ENCODE results near the gene DOCK2.
A peak's percentile ranks its signal among the peaks of the same experiment; 100 is the strongest.

The DOCK2 gene

DNA sequence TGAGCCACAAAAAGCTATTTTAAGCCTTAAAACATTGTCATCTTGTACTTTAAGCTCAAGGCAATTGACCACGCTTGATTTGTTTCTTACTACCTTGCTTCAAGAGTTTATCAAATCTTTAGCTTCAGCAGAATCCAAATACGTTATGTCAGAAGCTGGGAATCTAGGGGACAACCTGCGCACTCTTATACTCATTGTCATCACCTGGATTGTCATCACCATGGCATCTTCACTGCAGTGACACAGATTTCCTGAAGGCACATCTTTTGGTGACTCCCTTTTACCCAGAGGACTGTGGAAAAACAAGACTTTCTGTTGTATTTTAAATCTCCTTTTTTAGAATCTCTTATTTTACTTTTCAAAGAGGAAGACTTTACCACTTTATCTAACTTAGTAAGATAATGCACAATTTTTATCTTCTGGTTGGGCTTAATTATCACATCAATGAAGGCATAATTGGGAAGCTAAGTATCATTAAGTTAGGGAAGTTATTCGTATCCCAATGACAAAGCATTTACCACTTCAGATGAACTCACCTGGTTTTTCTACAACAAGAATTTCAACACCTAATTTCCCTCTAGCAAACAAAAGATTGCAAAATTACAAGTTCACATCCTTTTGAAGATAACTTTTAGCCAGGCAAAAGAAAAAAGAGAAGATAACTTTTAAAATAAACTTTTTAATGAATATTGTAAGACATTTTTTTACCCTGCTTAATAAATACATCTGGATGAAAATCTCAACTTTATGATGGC, 162.0 kb downstream of the DOCK2 start (continued):
- TF ChIP-seq ZNF692 (tag by site-specific recombination; IDR thresholded peaks at IDR 0.05) (no peak), ZNF792 (tag by site-specific recombination; IDR thresholded peaks at IDR 0.05) (no peak), RBAK (tag by site-specific recombination; IDR thresholded peaks at IDR 0.05) (no peak), PRDM6 (tag by site-specific recombination; IDR thresholded peaks at IDR 0.05) (no peak)
- TF ChIP-seq, protein P1, sequence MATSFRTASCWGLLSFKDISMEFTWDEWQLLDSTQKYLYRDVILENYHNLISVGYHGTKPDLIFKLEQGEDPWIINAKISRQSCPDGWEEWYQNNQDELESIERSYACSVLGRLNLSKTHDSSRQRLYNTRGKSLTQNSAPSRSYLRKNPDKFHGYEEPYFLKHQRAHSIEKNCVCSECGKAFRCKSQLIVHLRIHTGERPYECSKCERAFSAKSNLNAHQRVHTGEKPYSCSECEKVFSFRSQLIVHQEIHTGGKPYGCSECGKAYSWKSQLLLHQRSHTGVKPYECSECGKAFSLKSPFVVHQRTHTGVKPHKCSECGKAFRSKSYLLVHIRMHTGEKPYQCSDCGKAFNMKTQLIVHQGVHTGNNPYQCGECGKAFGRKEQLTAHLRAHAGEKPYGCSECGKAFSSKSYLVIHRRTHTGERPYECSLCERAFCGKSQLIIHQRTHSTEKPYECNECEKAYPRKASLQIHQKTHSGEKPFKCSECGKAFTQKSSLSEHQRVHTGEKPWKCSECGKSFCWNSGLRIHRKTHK (tag by site-specific recombination; IDR thresholded peaks at IDR 0.05): no peak

- ChIA-PET CTCF (interaction anchor here (1.6 kb wide), 1 partner anchor 179 kb away, joined by 4 read pairs; the partner anchor contains the start of gene INSYN2B), POLR2A (no interaction called here)
- peak; percentile 74 for TF ChIP-seq ZFHX2 (tag by site-specific recombination; conservative IDR thresholded peaks at IDR 0.05)
- no peak for TF ChIP-seq ZNF777 (tag by site-specific recombination; IDR thresholded peaks at IDR 0.05; ENCODE audit: borderline replicate concordance)
- TF ChIP-seq EGR2 (tag by site-specific recombination; IDR thresholded peaks at IDR 0.05; ENCODE audit: low read depth): peak; percentile 79
- no peak for TF ChIP-seq ZBTB20 (tag by site-specific recombination; IDR thresholded peaks at IDR 0.05)
- TF ChIP-seq GFI1B (tag by site-specific recombination; IDR thresholded peaks at IDR 0.05): no peak
- TF ChIP-seq SCRT2 (tag by site-specific recombination; IDR thresholded peaks at IDR 0.05): no peak
- TF ChIP-seq RBAK (tag by site-specific recombination; IDR thresholded peaks at IDR 0.05): no peak
- TF ChIP-seq ZNF239 (tag by site-specific recombination; IDR thresholded peaks at IDR 0.05): no peak
- H3K4me3 ChIP-seq (ENCODE audit: low read depth, low read length): no peak overlapping the region
- H3K9me3 ChIP-seq (ENCODE audit: control insufficient read depth, insufficient read depth, low read depth, low read length): no peaks in the 10 kb centered on the region
- no peaks in the 10 kb centered on the region for H3K36me3 ChIP-seq (ENCODE audit: control insufficient read depth in 2 of 2, insufficient read depth in 1 of 2, low read length in 2 of 2)
- H3K27ac ChIP-seq (ENCODE audit: extremely low read depth, low read depth, low read length): no peak overlapping the region
- no peaks in the 10 kb centered on the region for H3K4me1 ChIP-seq (ENCODE audit: control insufficient read depth, insufficient read depth, low read length)
Measured at GRCh38 chr5:169801324-169801777, 164.3 kb downstream of the DOCK2 start.

- ChIA-PET CTCF (interaction anchor here (1.6 kb wide), 1 partner anchor 179 kb away, joined by 4 read pairs; the partner anchor contains the start of gene INSYN2B), POLR2A (no interaction called here)
- no peak for TF ChIP-seq ZNF660 (tag by site-specific recombination; IDR thresholded peaks at IDR 0.05)
- no peak for TF ChIP-seq ZNF768 (tag by site-specific recombination; IDR thresholded peaks at IDR 0.05)
- TF ChIP-seq AEBP2 (tag by site-specific recombination; IDR thresholded peaks at IDR 0.05; ENCODE audit: borderline replicate concordance): no peak
- no peak for TF ChIP-seq HOXD13 (CRISPR knock-in tag; IDR thresholded peaks at IDR 0.05; ENCODE audit: borderline replicate concordance)
- no peaks in the 10 kb centered on the region for H3K9me3 ChIP-seq (ENCODE audit: control insufficient read depth, insufficient read depth, low read depth, low read length)
- no peaks in the 10 kb centered on the region for H3K36me3 ChIP-seq (ENCODE audit: control insufficient read depth in 2 of 2, insufficient read depth in 1 of 2, low read length in 2 of 2)
- H3K27ac ChIP-seq (ENCODE audit: extremely low read depth, low read depth, low read length): no peak overlapping the region
- H3K4me1 ChIP-seq (ENCODE audit: control insufficient read depth, insufficient read depth, low read length): no peaks in the 10 kb centered on the region
- H3K4me3 ChIP-seq (ENCODE audit: low read depth, low read length): no peak overlapping the region
Measured at GRCh38 chr5:169801781-169802180, 164.7 kb downstream of the DOCK2 start.

Data from HEK293 (cell line).